GM18507 (cell line): Measurements from ENCODE around the gene TPSD1.

ENCODE experiments used
- DNase-seq: peaks from one replicate; pipeline ENCODE4 v3.0.0; 2011; ENCODE audit warnings: low read depth; ENCODE audit not compliant: insufficient read length; ENCODE audit errors: extremely low spot score
- FAIRE-seq: peaks from 2 replicates; lab custom pipeline; 2011; peaks lifted over from hg19 to GRCh38; lab: Jason Lieb, UNC

TPSD1 gene

DNA sequence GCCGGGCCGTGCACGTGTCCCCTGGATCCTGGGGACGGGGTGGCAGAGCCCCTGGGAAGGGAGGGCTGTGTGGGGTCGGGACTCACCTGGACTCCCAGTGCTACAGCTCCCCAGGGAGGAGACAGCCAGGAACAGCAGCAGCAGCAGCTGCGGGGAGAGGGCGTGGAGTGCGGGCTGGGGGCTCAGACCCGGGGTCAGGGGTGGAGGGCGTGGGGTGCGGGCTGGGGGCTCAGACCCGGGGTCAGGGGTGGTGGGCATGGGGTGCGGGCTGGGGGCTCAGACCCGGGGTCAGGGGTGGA, 20.7 kb downstream of the TPSD1 start:
- no peak for FAIRE-seq
- no peak for DNase-seq

GRCh38 chr16:1277151-1277598, 21.3 kb downstream of the TPSD1 start:
- FAIRE-seq (no peak), DNase-seq (no peak)

GRCh38 chr16:1277617-1278282, 21.9 kb downstream of the TPSD1 start:
- DNase-seq (no peak), FAIRE-seq (no peak)

DNA sequence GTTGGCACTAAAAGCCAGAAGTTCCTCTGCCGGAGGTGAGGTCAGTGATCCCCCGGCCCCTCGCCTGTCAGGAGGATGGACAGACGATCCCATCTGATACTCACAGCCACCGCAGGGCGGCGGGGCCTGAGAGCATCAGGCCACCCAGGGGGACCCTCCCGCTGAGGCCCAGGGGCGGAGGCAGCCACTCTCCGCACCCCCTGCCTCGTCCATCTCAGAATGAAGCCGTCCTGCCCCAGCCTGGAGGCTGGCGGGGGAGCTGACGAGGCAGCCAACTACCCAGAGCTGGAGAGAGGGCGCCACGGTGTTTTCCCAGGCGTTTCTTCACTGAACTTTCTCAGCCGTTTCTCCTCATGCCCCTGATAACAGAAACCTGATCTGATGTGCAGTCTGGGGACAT, 22.6 kb downstream of the TPSD1 start:
- FAIRE-seq = no peak
- DNase-seq = no peak

DNA sequence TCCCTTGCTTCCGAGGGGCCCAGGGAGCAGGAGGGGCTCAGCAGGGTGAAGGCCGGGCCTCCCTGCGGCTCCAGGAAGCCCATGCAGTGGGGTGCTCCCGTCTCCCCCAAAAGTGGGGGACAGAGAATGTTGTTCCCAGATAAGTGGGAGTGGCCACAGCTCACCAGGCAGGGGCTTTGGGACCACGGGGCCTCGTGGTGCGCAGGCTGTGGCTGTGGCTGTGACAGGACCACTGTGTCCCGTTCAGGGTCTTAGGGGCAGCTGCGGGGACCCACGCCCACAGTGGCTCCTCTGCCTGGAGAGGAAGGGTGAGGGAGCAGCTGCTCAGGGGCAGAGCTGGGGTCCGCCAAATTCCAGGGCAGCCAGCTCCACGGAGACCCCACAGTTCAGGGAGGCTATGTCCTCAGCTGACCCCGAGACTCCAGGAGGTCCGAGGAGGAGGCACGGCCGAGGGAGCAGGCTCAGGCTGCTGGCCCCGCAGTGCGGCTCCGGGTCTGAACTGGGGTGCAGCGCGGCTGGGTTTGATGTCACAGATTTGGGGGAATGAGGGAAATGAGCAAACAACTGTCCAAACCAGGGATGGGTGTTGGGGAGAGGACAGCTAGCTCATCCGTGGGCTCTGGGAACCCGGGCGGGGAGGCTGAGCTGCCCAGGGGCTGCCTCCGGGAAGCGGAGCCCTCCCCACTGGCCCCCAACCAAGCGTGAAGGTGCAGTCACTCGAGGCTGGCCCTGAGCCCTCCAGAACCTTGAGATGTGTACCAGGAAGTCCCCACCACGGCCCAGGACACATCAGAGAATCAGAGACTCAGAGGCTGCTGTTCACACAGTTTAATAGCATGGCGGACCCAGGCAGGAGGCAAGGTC, 23.4 kb downstream of the TPSD1 start:
- FAIRE-seq (no peak), DNase-seq (no peak)

DNA sequence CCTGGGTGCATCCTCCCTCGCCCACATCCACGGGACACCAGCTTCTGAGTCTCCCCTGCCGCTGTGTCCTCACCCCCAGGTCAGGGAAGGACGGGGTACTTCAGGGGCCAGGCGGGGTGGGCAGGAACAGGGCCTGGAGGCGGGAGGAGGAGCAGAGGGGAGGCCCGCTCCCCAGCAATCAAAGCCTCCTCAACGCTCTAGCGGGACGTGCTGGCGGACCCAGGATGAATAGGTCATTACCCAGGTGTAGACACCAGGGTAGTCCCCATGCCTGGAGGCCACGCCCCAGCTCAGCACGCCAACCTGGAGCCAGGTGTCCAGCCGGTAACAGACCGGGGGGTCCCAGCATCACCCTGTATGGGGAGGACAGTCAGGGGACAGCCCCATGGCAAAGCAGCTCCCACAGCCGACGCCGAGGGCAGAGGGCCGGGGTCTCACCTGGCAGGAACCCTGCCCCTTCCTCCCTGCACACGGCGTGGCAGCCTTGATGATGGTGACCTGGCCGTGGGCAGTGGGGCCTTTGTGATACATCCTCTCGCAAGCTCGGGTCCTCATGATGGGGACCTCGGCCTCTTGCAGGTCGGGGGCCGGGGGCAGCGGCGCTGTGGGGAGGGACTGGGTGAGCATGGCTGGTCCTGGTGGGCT, 24.2 kb downstream of the TPSD1 start:
- no peak for DNase-seq
- no peak for FAIRE-seq

GRCh38 chr16:1280783-1281182, 24.9 kb downstream of the TPSD1 start:
- FAIRE-seq (no peak), DNase-seq (no peak)

DNA sequence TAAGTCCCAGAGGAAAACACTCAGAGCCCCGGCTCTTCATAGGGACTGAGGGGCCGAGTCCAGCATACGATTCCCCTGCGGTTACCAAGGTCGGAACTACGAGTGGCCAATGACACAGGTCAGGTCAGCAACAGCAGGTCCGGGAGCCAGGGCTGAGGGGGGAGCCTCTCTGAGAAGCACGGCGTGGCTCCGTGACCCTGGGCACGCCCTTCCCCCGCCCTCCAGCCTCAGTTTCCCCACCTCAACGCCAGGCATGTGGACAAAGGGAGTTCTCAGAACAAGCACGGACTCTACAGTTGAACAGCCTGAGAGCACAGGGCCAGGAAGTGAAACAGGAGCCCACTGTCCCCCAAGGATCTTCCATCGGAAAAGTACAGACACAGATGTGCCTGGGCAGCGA, 25.6 kb downstream of the TPSD1 start:
- DNase-seq = no peak
- no peak for FAIRE-seq

DNA sequence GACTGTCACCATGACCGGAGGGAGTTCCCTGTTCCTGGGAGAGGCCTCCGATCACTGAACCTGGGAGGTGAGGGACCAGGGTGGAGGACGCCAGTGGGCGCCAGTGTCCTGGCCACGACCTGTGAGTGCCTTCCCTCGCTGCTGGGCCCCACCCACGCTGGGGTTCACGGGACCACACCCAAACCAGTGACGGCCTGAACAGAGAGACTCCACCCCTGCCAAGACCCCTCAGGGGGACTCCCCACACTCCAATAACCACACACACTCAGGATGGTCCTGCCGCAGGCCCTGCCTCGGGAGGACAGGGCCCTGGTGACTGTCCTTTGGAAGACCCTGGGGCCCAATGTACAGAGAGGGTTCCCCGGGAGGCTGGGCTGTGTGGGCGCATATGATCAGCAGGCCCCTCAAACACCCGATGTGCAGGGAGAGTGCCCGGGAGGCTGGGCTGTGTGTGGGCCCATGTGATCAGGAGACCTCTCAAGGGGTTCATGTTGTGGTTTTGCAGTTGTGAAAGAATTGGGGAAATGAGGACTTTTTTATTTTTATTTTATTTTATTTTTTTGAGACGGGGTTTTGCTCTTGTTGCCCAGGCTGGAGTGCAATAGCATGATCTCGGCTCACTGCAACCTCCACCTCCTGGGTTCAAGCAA, 26.6 kb downstream of the TPSD1 start:
- no peak for FAIRE-seq
- DNase-seq = no peak

DNA sequence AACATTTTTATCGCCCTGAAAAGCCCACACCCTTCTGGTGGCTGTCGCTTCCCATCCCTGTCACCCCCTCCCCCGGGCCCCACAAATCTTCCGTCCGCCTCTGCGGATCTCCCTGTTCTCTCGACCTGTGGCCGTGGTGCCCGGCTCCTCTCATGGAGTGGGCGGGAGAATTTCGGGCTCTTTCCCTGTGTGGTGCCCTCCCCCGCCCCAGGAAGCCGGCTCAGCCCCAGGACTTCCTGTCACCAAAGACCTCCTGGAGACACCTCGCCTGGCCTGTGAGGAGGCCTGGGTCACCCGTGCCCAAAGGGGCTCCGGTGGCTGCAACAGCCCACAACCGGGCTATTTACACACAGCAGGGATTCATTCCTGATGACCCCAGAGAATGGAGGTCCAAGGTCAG, 27.4 kb downstream of the TPSD1 start:
- DNase-seq (no peak), FAIRE-seq (no peak)

DNA sequence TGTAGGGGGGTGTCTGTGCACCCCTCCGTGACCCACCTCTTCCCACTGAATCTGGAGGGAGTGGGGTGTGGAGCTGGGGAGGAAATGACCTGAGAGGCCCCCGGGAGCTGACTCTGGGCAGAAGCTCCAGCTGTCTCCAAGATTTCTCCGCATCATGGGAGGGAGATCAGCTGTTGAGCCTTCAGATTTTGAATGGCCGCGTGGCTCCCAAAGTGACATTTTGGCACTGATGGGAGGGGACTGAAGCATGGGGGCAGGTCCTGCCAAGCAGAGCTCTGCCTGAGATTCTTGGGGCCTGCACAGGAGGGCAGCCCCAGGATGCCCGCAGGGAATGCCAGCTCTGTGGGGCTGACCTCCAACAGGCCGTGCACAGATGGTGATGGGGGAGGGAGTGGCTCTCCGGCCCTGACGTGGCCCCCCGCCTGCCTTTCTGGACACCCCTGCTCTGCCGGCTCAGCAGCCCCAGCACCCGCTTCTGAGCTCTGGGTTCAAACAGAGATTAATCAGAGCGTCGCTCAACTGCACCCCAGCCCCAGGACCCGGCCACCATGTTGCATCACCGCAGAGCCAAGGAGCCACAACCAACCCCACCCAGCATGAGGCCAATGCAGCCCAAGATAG, 28.2 kb downstream of the TPSD1 start:
- DNase-seq (no peak), FAIRE-seq (no peak)

GRCh38 chr16:1285669-1286512, 30.0 kb downstream of the TPSD1 start:
- FAIRE-seq (no peak), DNase-seq (no peak)

- DNase-seq = no peak
- FAIRE-seq = no peak
Measured at GRCh38 chr16:1286513-1287094, 30.7 kb downstream of the TPSD1 start.

- DNase-seq (no peak), FAIRE-seq (no peak)
Measured at GRCh38 chr16:1287982-1288670, 32.3 kb downstream of the TPSD1 start.

DNA sequence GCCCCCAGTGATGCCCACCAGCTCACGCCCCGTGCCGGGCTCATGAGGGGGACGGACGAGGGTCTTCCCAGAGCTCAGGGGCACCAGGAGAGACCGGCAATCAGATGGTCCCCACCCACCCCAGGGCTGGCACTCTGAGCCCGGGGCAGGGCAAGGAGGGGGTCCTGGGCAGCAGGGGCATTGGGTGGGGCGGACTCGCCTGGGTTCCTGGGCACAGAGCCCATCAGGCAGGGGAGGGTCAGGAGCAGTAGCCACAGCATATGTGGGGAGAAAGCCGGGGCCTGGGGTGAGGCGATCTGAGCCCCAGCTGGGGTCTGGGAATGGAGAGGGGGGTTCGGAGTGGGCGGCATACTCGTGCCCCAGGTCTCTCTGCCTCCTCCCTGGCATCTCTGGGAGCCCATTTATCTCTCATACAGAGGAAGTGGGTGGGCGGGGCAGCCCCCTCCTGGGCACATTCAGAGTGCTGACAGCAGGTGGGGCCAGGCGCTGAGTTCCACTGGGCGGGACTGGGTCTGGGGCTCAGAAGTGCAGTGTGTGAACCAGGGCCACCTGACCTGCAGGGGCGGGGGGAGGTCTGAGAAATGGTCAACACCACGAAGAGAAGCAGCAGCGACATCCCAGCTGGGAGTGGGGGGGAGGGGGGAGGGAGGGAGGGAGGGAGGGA, 33.1 kb downstream of the TPSD1 start:
- FAIRE-seq = no peak
- DNase-seq = no peak

DNA sequence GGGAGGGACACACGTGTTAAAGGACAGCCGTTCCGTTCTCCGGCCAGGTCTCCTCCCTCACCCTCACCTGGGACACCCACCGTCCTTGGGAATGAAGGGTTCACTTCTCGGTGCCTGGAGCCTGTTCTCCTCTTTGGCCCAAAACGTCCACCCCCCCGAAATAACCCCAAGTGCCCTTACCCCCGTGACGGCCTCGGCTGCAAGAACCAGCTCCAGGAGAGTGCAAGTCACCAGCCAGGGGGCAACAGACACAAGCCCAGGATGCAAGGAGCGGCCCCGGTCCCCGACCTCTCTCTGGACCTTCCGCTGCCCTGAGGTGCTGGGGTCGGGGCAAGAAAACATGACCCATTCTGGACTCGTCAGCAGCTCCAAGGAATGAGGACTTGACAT, 33.6 kb downstream of the TPSD1 start:
- no peak for FAIRE-seq
- DNase-seq = no peak

- no peak for DNase-seq
- FAIRE-seq = no peak
Measured at GRCh38 chr16:1290063-1290501, 34.2 kb downstream of the TPSD1 start.
